ENCODE measurements around the gene MLLT6. TPM values are rescaled to one million over a fixed set of nuclear protein-coding genes. Genes with fewer than 3 reads are reported as not detected.

Gene MLLT6
- total RNA-seq, 1 experiment from 2014 or later = 38.5 TPM

DNA sequence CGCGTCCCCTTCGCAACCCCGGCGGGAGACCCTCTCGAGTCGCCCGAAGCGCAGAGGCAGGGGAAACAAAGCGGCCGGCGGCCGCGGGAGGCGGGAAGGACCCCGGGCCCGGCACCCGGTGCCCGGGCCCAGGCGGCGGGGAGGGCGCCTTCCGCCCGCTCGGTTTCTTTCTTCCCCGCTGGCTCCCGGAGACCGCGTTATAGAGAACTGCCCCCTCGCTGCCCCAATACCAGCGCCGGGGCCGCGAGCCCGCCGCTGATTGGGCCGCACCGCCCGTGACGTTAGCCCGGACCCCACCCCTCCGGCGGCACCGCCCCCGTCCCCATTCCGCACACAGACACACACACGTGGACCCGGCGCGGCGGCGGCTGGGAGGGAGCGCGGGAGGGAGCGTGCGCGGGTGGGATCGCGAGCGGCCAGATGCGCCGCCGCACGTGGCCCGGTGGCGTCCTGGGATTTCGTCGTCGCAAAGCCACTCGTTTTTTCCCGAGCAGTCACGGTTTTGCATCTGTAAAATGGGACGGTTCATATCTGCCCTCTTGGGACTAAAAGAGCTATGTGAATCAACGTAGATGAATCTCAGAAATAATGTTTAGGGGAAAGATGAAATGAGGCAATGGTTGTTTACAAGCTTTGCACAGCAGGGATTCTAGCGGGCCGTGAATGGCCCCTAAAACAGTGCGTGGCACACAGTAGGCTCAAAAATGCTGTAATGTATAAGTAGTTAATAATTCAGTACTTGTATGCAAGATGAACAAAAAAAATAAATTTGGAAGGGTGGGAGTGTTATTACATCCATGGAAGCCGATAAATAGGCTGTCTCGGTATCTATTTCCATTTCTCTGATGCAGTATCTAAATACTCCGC is 30.1 kb upstream of the MLLT6 start, which contains the start of gene EPOP:
TSS of gene EPOP (minus strand) at position 209 of the 867 bp plus-strand sequence. CDS start 462 bp downstream, outside the sequence.
- DNase-seq (ENCODE audit: low read depth) = peak; percentile 74

DNA sequence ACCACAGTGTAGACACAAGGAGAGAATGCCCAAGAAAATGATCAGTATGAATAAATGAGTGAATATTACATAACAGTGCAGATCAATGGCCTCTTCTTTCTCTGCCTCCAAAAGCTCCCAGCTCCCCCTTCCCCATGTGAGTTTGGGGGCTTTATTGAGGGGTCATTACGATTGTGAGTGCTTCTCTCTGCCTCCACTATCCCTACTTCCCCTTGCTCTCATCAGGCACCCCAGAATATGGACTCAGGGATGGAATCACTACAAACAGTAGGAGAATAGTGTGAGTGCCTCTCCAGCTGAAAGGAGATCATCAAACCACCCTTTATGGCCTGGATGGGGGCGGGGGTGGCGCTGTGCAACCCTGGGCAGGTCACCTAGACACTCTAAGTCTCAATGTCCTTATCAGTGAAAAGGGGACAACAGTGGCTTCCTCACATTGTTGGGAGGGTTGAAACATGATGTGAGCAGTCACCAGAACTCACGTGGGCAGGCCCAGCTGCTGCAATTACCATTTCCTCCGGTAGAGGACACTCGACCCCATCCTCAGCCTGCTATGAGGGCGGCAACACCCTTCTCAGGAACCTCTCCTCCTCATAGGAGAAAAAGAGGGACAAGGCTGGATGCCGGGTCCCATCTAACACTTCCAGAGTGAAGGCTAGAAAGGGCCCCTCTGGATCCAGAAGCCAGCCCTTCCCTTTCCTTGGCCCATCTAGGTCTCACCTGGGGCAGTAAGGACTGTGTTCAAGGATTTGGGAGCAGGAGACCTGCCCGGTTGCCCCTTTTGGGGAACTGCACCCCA is 28.2 kb upstream of the MLLT6 start:
- DNase-seq (ENCODE audit: low read depth) = peak; percentile 84

DNA sequence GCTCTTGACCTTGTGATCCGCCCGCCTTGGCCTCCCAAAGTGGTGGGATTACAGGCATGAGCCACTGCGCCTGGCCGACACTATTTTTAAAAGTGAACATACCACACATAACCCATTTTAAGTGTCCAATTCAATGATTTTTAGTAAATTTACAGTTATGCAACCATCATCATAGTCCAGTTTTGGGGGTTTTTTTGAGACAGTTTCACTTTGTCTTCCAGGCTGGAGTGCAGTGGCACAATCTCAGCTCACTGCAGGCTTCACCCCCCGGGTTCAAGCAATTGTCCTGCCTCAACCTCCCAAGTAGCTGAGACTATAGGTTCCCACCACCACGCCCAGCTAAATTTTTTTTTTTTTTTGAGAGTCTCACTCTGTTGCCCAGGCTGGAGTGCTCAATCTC is 27.3 kb upstream of the MLLT6 start:
- DNase-seq (ENCODE audit: low read depth) = no peak

DNA sequence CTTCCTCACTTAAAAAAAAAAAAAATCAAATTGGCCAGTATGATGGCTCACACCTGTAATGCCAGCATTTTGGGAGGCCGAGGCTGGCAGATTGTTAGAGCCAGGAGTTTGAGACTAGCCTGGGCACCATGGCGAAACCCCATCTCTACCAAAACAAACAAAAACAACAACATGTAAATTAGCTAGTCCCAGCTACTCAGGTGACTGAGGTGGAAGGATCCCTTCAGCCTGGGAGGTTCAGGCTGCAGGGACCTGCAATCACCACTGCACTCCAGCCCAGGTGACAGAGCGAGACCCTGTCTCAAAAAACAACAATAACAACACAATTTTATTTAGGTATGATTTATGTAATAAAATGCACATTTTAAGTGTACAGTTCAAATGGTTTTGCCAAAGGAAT is 24.0 kb upstream of the MLLT6 start:
- no peak for DNase-seq (ENCODE audit: low read depth)

DNA sequence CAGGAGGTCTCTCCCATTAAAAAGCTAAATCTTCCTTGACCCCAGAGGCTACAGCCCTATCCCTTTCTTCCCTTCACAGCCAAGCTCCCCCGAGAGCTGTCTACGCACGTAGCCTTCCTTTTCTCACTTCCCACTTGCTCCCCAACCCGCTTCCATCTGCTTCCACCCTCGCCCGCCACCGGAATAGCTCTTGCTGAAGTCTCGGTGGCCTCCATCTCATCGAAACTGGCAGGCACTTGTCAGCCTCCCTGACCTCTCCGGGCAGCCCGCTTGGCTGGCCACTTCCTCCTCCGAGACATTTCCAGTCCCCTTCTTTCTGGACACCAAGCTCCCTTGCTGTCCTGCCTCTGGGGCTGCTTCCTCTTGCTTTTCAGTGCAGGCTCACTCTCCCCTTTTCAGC is 19.6 kb upstream of the MLLT6 start:
- no peak for DNase-seq (ENCODE audit: low read depth)

DNA sequence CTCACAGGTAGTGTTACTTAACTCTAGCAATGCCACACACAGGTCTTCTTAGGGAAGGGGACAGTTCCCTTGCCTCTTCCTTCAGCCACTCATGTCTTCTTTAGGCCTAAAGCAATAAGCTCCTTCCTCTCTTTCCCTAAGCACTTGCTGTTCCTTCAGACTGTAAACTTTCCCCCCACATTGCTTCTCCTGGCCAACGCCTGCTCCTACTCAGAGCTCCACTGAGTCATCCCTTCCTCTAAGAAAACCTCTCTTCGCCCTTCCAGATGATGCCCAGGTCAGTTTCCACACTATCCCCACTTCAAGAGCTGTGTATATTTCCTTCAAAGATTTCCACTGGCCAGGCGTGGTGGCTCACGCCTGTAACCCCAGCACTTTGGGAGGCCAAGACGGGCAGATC is 17.8 kb upstream of the MLLT6 start:
- DNase-seq (ENCODE audit: low read depth) = peak; percentile 76

DNA sequence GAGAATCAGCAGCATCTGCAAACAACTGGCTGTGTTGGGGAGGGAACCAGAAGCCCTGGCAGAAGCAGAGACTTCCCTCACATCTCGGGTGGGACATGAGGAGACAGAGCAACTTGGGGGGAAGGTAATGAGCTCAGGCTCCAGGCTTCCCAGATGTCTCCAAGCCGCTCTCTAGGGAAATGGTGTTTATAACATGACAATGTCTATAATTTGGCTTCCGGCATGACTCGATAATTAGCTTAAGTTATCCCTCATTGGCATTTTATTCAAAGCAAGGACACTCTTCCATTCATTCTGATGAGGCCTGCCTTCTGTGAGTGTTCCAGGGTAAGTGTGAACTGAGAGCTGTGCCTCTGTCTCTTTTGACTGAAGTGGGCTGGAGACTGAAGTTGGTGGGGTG is 14.7 kb upstream of the MLLT6 start:
- DNase-seq (ENCODE audit: low read depth) = no peak

DNA sequence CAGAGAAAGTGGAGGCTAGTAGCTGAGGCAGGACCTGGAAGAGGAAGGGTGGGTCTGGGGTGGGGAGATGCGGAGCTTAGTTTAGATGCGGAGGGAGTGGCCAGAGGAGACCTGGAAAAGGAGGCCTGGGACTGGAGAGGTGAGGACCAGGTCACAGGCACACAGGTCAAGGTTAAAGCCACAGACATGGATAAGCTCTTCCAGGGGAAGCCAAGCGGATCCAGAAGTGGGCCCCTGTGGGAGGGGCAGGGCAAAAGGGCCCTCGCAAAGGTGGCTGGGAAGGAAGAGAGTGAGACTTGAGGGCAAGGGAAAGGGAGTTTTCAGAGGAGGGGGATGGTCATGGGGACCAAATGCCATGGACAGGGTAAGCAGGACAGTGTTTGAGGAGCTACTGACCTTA is 13.9 kb upstream of the MLLT6 start:
- DNase-seq (ENCODE audit: low read depth) = no peak

DNA sequence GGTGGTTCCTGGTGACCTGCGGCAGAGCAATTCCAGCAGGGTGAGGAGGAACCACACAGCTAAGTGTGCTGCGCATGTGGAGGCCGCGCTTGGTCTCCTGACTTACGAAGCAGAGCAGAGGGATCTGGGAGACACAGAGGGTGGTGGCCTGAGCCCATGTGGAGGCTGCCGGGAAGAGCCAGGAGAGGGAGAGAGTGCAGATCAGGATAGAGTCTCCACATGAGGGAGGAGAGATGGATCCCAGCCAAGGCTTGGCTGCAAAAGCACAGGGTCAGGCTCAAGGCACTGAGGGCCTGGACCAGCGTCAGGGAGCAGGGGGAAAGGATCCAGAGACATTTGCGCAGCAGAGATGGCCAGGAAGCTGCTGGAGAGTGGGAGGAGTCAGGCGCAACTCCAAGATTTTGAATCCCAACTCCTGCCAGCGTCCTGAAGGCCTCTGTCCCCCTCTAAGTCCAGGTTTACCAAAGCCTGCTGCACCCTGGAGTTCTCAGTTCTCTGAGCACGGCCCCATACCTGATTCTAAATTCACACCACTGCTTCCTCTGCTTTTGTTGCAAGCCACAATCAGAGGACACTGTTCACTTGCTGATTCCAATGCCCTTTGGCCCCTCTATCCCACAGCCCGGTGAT is 11.3 kb upstream of the MLLT6 start:
- DNase-seq (ENCODE audit: low read depth) = no peak

DNA sequence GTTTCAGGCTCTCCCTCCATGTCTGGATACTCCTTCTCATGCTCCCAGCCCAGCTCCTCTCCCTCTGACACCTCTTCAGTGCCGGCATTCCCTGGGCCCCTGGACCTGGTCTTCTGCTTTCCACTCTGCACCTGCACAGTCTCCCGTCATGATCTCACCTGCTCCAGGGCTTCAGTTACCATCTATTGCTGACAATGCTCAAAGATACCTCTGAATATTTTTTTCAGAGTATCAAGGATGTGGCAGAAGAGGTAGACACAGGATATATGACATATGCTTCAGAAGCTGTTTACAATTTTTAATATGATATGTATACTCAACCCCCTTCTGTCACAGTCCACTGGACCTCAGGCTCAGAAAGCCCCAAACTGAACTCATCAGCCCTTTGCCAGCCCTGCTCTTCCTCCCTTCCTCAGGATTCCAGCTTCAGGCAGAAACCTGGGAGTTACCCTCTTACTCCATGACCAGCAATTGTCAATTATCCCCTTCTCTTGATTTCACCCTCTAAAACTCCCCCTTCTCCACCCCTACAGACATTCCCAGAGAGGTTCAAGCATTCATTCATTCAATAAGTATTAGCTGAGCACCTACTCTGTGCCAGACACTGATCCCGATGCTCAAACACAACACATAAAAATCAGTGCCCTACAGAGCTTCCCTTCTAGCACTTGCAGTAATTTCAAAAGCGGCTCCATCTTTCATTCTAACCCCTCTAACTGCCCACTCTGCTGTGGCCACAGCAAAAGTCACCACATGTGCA is 7.8 kb upstream of the MLLT6 start:
- no peak for DNase-seq (ENCODE audit: low read depth)

DNA sequence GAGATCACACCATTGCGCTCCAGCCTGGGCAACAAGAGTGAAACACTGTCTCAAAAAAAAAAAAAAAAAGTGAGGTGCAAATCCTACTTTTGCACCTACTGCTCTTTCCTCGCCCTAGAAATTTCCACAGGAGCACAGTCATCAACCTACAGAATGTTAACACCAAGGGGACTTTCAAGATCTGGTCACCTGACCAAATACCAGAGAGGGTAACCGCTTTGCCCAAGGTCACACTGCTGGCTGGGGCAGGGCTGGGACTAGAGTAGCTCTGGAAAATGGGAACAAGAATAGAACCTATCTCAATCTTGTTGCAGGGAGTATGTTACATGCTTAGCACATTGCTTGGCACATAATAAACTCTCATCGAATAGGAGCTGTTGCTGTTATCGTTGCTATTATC is 6.3 kb upstream of the MLLT6 start:
- no peak for DNase-seq (ENCODE audit: low read depth)

DNA sequence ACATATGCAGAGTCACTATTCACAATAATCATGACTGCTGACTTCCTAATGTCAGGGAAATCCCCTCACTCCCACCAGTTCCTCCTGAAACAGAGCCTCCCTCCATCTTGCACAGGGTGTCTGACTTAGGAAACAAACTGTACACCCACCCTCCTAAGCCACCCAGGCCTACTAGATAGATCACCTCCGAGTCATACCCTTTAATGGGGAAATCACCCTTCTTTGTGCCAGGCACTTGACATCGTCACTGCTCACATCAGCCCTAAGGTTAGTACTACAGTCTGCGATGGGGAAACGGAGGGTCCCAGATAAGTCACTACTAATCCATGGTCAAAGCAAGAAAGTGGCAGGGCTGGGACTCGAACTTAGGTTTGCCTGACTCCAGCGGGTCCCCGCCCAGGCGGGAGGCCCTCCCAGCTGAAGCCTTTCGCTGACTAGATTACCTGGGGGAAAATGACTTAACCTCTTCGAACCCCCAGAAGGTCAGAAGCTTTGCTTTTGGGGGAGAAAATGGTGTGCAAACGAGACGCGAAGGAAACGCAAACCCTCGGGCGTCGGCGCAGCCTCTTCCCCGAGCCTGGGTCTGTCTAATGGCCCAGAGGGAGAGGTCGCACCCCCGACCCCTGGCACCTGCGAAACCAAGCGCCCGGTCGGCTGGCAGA is 3.4 kb upstream of the MLLT6 start:
- DNase-seq (ENCODE audit: low read depth) = no peak

DNA sequence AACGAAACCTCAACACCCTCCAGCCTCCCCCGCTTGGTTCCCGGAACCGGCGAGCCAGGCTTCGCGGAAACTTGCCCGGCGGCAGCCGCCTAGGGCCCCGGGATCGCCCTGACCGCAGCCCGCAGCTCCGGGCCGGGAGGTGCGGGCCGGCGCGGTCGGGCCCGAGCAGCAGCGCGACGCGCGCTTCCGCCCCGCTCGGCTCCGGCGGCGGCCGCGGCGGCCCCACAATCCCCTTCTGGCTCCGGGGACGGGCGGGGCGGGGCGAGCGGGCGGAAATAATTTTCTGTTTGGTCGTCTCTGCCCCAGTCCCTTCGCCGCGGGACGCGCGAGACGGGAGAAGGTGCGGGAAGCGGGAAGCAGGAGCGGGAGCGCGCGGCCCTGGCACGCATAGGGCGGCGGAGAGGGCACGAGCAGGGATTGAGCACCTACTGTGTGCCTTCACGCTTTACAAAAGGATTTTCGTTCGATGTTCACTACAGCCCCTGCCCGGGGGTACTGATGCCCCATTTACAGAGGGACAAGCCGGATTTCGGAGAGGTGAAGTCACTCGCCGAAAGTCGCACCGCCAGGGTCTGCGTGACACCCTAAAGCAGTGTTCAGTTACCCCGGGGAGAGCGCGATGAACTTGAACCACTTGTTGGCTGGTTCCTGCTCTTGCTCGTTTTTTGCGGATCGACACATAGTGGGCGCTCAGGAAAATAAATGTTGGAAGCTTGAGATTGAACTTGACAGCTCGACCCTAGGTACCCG is 2.7 kb upstream of the MLLT6 start:
- DNase-seq (ENCODE audit: low read depth) = peak; percentile 81

DNA sequence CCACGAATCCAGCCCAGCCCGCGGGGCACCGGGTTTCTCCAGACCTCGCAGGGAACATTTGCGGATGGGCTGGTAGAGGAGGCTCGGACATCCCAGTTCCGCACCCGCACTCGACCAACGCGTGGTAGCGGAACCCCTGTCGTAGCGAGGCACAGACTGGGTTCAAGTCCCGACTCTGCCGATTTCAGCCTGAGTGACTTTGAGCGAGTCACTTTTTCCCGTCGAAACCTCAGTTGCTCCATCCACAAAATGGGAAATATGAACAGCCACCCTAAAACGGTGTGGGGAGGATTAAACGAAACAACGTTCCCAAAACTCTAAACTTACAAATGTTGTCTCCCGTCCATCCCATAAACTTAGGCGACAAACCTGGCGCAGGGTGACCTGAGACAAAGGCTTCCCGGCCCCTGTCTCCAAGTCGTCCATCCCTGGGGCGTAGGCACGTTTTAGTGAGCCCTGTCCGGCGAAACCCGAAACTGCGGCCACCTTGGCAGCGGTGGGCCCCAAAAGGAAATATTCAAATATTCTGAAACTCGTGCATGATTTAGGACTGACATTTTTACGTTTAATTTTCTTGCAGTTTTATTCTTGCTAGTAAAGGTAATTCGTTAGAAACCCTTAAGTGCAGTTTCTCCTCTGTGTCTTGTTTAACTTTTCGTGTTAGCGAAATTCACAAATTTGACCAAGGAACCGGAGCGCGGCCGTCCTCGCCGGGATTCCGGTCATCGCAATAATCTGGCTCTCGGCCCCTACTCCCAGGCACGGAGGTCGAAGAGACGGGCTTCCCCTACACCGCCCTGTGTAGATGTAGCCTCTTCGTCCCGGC is 1.9 kb upstream of the MLLT6 start:
- DNase-seq (ENCODE audit: low read depth) = no peak

DNA sequence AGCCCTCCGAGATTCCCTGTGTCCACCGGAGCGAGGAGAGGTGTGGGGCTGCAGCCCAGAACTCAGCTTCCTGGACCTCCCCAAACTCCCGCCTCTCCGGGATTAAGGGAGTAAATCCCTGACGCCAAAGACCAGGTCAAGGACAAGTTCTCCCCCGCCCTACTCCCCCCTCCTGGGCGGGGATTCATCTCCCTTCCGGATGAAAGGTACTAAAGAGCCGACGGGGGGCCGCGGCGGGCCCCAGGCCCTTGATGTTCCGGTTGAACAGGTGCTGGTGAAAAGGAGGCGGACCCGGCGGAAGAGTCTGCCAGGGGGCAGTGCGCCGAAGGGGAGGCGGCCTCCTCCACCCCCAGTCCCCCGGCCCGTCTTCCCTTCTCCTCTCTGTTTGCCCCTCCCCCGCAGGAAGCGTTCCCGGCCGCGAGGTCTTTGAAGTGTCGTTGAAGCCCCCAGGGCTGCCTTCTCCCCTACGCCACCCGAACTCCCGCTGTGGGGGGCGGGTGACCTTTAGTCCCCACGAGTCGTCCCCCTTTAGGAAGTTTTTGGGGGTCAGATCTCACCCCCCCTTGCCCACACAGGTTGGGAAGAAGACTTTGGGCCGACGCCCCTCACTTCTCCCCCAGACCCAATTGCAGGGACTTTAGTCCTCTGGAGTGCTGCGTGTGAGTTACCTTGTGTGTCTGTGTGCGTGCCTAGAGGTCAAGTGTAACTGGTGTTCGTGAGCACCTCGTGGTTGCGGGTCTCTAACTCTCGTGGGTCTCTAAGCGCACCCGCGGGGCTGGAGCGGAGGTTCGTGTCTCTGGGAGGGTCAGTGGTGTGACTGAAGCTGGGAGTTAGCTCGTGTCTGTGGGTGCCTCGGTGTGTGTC is 1.1 kb upstream of the MLLT6 start:
- DNase-seq (ENCODE audit: low read depth) = no peak

DNA sequence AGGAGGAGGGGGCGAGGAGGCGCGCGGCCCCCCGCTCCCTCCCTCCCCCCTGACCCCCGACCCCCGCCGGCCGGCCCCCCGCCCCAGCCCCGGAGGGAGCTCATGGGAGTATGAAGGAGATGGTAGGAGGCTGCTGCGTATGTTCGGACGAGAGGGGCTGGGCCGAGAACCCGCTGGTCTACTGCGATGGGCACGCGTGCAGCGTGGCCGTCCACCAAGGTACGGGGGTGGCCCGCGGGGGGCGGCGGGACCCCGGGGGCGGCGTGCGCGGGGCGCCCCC is 390 bp downstream of the MLLT6 start:
- DNase-seq (ENCODE audit: low read depth) = no peak

DNA sequence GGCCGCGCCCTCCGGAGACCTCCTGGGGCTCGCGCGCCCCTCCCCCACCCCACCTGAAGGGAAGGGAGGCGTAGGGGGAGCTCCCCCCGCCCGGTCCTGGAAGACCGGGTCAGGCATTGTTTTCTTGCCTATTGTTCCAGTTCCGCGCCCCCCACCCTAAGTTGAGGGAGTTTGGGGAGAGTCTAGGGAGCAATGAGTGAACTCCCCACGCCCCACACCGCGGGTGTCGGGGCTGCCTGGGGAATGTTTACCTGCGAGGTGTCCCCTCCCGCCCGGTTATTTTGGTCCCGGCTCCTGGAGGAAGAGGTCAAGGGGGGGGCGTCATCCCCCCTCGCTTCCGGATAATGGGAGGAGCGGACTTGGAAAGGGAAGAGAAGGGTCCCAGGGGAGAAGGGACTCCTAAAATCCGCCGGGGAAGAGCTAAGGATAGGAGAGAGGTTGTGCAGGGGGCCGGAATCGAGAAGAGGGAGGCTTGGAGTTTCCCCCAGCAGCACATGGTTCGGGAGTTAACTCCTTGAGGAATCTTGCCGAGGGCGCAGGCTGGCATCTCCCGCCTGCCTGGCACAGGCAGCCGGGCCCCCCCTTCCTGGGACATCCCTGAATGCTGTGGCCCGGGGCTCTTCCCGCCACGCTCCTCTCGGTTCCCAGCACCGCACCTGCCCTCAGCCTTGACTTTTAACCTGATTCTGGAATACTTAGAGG is 881 bp downstream of the MLLT6 start:
- peak; percentile 40 for DNase-seq (ENCODE audit: low read depth)
